HFFc6 (cell line): ENCODE measurements around the gene INPP5B. TPM values are rescaled to one million over a fixed set of nuclear protein-coding genes. Genes with fewer than 3 reads are reported as not detected.

Source experiments
- DNase-seq: peaks from one replicate; pipeline ENCODE4 v3.0.0-alpha.2; 2018
- H3K27ac Mint-ChIP-seq: 2 replicates; pipeline ENCODE4 v1.8.0; 2020; ENCODE audit warnings: mild to moderate bottlenecking, mixed read lengths
- H3K27me3 Mint-ChIP-seq: 2 replicates; pipeline ENCODE4 v1.8.0; 2021; ENCODE audit warnings: mild to moderate bottlenecking, moderate library complexity, mixed read lengths; ENCODE audit not compliant: insufficient read depth
- H3K36me3 Mint-ChIP-seq: 2 replicates; pipeline ENCODE4 v1.8.0; 2021; ENCODE audit warnings: low read depth, mixed read lengths
- H3K4me1 Mint-ChIP-seq: 2 replicates; pipeline ENCODE4 v1.8.0; 2020; ENCODE audit warnings: low read depth, mixed read lengths
- H3K4me3 Mint-ChIP-seq: 2 replicates; pipeline ENCODE4 v1.8.0; 2020; ENCODE audit warnings: mild to moderate bottlenecking, moderate library complexity, mixed read lengths
- H3K9me3 Mint-ChIP-seq: 2 replicates; pipeline ENCODE4 v1.8.0; 2020; ENCODE audit warnings: mild to moderate bottlenecking, mixed read lengths
- CTCF ChIP-seq: fragments of 200-600 bp; sonication (generic); IDR thresholded peaks from 2 replicates; pipeline ENCODE4 v1.5.0; 2021; ENCODE audit warnings: antibody characterized with exemption, mild to moderate bottlenecking
- total RNA-seq, 6 experiments: library from RNA; stranded (reverse); fragmentation: NEBNext Ultra II Directional; extraction: Animal tissue kit (Norgen Biotek cat#: 25700); gene quantifications; 2 replicates in 1 of 6; 3 replicates in 5 of 6; pipeline ENCODE4 v1.2.3, GENCODE V29; 2021

Gene INPP5B
- total RNA-seq, 6 experiments from 2014 or later: 9.6 to 16.0 (median 12.7) TPM

- Mint-ChIP-seq H3K27me3 (no peaks in the 10 kb centered on the region), H3K9me3 (no peaks in the 10 kb centered on the region), H3K27ac (no peak overlapping the region), H3K4me3 (no peak overlapping the region), H3K36me3 (peaks cover 48% of the 10 kb centered on the region), H3K4me1 (no peaks in the 10 kb centered on the region)
- no peak for DNase-seq
- TF ChIP-seq CTCF: no peak
Measured at GRCh38 chr1:37831109-37831508, 115.7 kb downstream of the INPP5B start.

GRCh38 chr1:37828410-37829074 is 118.3 kb downstream of the INPP5B start:
- no peak overlapping the region for H3K4me3 Mint-ChIP-seq
- H3K4me1 Mint-ChIP-seq: peaks cover 6% of the 10 kb centered on the region
- no peak for DNase-seq
- no peak overlapping the region for H3K27ac Mint-ChIP-seq
- H3K36me3 Mint-ChIP-seq: peaks cover 39% of the 10 kb centered on the region
- no peaks in the 10 kb centered on the region for H3K9me3 Mint-ChIP-seq
- no peaks in the 10 kb centered on the region for H3K27me3 Mint-ChIP-seq
- no peak for TF ChIP-seq CTCF

- no peak overlapping the region for H3K4me3 Mint-ChIP-seq
- no peak for TF ChIP-seq CTCF
- H3K27ac Mint-ChIP-seq: no peak overlapping the region
- DNase-seq: no peak
- H3K9me3 Mint-ChIP-seq: no peaks in the 10 kb centered on the region
- peaks cover 9% of the 10 kb centered on the region for H3K4me1 Mint-ChIP-seq
- peaks cover 36% of the 10 kb centered on the region for H3K36me3 Mint-ChIP-seq
- no peaks in the 10 kb centered on the region; the same call in 1 of the 2 replicates for H3K27me3 Mint-ChIP-seq
Measured at GRCh38 chr1:37825506-37825905, 121.3 kb downstream of the INPP5B start.

GRCh38 chr1:37824001-37824400 is 122.9 kb downstream of the INPP5B start:
- Mint-ChIP-seq H3K4me1 (peaks cover 9% of the 10 kb centered on the region), H3K36me3 (peaks cover 38% of the 10 kb centered on the region), H3K4me3 (no peak overlapping the region), H3K27me3 (no peaks in the 10 kb centered on the region; the same call in 1 of the 2 replicates), H3K9me3 (no peaks in the 10 kb centered on the region), H3K27ac (no peak overlapping the region)
- TF ChIP-seq CTCF: no peak
- no peak for DNase-seq

- Mint-ChIP-seq H3K36me3 (peaks cover 34% of the 10 kb centered on the region), H3K4me1 (peaks cover 9% of the 10 kb centered on the region), H3K27ac (peak overlapping the region; percentile 54), H3K4me3 (no peak overlapping the region), H3K9me3 (no peaks in the 10 kb centered on the region), H3K27me3 (peaks cover 2% of the 10 kb centered on the region)
- no peak for DNase-seq
- TF ChIP-seq CTCF: no peak
Measured at GRCh38 chr1:37822906-37823815, 123.7 kb downstream of the INPP5B start.
